HCEC 1CT (cell line): Measurements from ENCODE around the gene ORC3.

Experiments
- DNase-seq: peaks from one replicate; pipeline ENCODE4 v3.0.0-alpha.2; 2017

Gene ORC3

DNA sequence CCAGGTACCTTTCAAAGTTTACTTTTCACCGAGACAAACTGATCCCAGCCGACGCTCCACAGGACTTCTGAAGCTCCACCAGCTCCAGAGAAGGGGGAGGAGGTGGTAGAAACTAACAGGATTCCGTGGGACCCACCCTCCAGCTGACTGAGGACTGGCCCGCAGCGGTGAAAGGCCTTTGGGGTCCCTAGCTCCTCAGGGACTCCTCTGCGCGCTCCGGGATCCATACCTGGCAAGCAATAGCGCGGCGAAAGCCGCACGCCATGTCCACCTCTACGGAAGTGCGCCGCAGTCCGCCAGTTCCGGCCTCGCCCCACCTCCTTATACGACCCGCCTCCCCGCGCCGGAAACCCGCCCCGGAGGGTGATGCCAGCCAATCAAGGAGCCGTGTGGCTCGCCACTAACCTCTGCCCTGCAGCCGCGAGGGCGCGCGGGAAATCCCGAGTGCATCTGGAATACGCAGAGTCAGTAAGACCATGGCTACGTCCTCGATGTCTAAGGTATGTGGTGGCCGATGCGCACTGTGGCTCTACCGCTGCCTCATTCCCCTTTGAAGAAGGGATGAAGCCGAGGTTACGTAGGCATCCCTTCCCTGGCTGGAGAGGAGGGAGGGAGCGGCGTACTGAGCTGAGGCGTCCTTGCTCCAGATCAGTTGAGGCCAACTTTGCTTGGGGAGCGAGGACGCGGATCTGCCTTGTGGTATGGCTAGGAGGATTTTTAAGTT lies at the start of gene ORC3, which contains the start of gene RARS2:
TSS of gene ORC3 (plus strand) at position 443 of the 724 bp plus-strand sequence. CDS start at position 477, 34 bp downstream.
TSS of gene RARS2 (minus strand) at position 295 of the 724 bp plus-strand sequence. CDS start at position 265, 30 bp downstream.
- peak; percentile 95 for DNase-seq

DNA sequence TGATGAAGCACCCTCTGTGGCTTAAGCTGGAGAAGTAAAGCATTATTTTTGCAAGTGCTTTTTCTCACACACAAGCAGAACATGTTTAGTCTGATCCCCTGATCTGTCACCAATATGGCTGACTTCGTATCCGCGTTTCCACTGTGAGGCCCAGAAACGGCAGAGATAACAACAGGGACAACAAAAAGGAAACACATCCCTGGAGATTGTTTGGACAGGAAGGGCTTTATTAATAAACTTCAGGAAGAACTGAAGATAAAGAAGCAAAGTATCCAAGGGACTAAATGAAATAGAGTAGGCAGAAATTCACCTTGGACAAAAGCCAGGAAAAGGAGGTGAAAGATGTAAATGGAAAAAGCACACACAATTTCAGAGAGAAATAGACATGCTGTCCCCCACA lies 49.4 kb upstream of the ORC3 start:
- no peak for DNase-seq

DNA sequence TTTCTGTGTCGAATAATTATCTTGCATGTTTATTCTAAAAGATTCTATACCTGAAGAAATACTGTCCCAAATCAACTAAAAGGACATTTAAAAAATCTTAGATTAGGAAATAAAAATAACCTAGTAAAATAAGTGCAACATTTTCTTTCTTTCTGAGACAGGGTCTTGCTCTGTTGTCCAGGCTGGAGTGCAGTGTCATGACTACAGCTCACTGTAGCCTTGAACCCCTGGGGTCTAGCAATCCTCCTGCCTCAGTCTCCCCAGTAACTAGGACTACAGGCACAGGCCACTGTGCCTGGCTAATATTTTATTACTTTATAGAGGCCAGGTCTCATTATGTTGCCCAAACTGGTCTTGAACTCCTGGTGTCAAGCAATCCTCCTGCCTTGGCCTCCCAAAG lies 48.9 kb upstream of the ORC3 start:
- no peak for DNase-seq

DNA sequence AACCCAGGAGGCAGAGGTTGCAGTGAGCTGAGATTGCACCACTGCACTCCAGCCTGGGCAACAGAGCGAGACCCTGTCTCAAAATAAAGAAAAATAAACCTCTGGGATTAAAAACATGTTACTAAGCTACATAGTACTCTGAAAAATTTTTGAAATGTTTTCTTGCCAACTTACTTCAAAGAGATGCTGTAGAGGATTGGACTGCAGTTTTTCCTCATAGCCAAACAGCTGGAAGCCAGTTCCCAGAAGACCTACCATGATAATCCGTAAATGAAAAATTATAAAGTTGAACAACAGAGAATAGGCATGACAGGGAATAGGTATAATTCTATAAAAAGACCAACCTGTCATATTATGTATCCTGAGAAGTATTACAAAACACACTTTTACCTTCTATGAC lies 48.2 kb upstream of the ORC3 start:
- DNase-seq, result no peak

DNA sequence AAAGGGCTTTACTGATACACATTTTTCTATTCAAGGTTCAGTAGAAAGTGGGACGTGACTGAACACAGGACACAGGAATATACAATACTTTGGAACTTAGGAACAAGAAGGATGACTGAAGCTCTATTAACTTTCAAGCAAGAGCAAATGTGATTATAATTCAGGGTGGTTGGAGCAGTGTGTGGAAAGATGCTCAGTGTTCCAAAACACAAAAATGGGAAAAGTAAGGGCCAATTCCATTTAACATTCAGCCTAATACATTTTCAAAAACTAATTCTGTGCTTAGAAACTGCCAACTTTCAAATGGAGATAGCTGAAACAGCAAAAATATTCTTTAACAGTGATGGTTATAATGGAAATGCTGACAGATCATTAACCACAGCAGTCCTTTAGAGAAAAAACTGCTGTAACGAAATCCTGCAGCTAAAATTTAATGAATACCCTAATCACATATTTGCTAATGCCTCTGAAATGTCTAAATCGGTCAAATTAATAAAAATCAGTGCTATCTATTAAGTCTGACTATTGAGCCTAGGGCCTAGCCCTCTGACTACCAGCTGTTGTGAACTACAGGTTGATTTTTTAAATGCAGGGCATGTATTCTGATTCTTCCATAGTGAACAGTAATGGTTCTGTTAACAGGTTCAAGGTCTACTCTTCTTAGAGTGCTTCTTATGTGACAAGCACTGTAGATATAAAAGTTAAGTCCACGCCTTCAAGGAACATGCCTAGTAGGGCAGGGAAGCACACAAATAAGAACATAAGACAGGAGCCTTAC lies 46.0 kb upstream of the ORC3 start:
- DNase-seq, result no peak

DNA sequence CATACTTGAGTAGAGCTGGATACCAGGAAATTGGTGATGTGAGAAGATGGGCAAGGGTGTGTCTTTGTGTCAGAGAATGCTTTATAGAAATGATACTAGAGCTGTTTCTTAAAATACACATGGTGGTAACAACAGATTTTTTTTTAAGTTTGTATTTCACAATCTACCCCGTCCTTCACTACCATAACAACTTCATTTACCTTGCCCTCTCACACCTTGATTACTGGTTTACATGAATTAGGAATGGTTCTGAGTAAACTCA lies 45.5 kb upstream of the ORC3 start:
- no peak for DNase-seq

DNA sequence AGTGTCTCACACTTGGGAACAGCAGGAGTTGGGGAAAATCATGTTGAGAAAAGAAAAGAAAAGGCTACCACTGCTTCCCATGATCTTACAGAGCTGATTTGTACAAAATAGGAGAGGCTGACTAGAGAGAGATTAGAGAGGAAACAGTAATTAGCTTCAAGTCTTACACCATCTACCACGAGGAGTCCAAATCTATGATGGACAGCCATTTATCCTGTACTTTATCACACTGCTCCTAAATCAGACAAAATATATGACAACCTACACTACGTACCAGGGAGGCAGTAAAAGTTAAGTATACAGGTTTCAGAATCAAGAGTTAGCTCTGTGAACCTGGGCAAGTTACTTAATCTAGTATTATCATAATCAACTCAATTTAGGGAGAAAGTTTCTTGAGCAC lies 38.1 kb upstream of the ORC3 start:
- DNase-seq, result no peak

DNA sequence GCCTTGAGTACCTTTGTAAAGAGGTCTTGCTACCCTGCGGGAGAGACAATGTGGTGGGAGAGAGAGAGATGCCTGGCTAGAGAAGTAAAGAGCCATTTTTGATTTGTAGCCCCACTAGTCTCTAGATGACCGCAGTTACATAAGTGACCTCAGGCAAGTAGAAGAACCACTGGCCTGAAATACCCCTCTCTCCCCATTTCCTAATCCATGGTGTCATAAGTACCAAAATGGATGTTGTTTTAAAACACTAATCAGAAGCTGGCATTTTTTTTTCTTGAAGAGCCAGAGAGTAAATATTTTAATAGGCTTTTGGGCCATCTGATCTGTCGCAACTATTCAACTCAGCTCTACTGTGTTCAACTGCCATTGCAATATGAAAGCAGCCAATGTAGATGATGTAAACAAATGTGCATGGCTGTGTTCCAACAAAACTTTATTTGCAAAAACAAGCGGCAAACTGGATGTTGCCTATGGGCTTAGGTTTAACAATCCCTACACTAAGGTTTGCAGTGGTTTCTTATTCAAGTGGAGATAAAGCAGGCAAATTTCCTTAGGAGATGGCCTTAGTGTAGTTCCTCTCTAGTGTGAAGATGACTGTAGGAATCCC lies 36.7 kb upstream of the ORC3 start:
- DNase-seq, result no peak

DNA sequence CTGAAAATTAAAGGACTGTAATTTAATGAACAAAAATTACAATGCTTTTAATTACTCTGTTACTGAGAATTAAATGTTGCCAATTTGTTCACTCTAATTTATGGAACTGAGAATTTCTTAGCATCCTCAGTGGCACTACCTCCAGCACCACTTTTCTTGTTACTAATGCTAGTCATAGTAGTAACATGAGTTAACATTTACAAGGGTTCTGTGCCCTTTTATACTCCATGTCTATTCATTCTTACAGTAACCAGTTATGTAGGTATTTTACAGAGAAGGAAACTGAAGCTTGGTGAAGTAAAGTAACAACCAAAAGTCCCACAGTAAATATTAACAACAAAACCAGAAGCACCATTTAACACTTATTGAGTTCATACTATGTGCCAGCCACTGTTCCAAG lies 34.4 kb upstream of the ORC3 start:
- DNase-seq, result no peak

DNA sequence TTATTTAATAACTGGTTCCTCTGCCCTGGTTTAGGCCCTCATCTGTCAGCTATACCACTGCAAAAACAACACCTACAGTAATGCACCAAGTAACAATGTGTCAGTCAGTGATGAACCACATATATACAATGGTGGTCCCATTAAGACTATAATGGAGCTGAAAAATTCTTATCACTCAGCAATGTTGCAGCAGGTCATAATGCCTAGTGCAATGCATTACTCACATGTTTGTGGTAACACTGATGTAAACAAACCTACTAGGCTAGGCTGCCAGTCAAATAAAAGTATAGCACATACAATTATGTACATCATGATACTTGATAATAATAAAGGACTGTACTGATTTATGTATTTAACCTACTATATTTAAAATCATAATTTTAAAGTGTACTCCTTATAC lies 31.5 kb upstream of the ORC3 start:
- DNase-seq, result peak; percentile 24

DNA sequence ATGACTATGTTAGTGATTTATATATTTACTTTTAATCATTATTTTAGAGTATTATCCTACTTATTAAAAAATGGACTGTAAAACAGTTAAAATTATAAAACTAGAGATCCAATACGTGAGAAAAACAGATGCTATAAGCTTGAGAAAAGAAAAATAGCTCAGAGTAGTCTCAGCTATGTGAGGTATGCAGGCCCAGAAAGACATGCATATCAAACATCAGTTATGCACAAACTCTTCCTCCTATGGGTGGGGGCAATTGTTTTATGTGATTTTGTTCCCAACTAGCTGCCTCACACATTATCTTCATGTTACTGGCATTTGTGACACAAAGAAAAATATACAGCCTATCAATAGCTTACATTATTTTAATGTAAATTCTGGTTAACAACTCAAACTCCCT lies 28.9 kb upstream of the ORC3 start:
- DNase-seq, result no peak

DNA sequence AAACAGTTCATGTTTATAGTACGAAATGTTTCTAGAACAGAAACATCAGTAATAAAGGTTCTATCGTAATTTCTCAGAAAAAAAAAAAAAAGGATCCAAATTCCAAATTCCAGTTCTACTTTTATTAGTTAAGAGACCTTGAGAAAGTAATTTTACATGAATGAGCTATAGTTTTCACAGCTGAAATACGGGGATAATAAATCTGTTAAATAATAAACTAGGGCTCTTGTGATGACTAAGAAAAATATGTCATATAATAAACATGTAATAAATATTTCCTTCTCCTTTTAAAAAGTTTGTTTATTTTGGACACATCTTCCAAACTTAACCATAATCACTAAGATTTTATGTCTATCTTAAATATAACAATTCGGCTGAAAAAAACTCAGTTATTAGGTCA lies 17.9 kb upstream of the ORC3 start:
- DNase-seq, result peak; percentile 52

DNA sequence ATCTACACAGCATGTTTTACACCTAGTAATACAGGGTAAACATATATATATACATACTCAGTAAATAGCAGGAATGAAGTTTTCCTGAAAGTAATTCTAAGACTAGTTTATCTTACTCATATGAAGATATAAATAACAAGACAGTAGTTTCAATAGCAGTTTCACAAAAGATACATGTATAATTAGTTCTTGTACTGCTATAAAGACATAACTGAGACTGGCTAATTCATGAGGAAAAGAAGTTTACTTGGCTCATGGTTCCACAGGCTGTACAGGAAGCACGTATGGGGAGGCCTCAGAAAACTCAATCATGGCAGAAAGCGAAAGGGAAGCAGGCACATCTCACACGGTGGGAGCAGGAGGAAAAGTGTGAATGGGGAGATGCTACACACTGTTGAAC lies 17.1 kb upstream of the ORC3 start:
- no peak for DNase-seq

DNA sequence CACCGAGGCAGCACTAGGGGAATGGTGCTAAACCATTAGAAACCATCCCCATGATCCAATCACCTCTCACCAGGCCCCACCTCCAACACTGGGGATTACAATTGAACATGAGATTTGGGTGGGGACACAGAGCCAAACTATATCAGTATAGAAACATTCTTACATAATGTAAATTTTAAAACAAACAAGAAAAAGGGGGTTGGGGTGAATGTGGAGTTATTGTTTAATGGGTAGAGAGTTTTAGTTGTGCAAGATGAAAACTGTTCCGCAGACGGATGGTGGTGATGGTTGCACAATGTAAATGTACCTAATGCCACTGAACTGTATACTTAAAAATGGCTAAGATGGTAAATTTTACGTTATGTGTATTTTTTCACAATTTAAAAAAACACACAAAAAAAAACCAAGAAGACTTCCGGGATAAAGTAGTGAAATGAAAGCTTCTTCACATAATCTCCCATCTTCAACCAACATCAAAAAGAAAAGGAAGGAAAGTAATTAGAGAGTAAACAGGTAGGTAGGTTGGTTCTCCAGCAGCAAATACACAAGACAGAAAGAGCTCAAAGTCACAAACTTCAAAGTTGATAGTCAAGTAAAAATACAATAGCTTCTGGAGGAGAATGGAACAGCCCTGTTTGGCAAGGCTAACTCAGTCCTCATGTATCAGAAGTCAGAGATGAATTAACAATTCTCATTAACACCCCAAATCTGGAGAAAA lies 16.5 kb upstream of the ORC3 start:
- no peak for DNase-seq

DNA sequence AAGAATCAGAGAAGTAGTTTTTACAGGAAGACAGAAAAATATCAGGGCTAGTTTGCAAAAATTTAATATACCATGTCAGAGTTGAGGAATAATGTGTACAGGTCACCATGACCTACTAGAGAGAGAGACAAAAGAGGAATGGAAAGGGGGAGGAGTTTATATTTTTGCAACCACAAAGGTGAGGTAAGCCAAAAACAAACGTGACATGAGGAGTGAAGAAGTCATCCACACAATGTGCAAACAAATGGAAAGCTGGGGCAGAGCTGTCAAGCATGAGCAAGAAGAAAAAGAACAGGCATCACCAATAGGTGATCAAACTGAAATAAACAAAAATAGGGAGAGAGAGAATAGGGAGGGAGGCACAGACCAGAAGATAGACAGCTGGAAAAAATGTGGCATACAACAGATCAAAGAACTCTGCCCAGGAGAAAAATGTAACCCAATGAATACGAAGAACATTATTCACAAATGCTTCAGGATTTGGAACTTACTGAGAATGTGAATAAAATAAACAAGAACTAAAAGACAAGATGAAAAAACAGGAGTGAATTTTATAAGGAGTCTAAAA lies 15.6 kb upstream of the ORC3 start:
- no peak for DNase-seq

DNA sequence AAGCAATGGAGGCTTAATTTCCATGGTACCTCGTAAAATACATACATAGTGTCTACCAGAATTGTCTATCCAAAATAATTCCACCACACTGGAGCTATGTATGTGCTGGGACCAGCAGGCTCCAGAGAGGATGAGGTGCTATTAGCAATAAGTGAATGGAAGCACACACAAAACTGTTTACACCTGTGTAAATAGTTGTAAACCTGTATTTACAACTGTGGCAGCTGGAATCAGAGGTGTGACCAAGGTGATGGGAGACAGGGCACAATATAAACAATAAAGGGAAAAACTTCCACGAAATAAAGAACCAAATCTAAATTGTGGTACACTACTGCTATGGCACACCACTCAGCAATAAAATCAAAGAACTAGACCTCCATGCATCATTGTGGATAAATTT lies 14.5 kb upstream of the ORC3 start:
- no peak for DNase-seq

DNA sequence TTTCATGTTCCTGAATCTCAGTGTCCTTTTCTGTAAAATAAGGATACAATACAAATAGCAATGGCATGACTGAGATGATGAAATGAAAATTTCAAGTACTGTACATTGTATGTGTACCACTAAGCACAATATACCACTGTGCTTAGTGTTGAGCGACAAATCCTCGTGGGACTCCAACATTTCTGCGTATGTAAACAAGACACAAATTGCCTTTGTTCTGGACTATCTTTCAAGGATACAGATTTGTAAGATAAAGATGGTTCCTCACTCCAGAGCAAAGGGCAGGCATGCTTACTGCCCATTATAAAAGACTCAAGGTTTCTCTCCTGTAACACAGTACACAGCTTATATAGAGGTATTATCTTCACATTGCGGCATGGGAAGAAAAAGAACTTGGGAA lies 6.1 kb upstream of the ORC3 start:
- no peak for DNase-seq

DNA sequence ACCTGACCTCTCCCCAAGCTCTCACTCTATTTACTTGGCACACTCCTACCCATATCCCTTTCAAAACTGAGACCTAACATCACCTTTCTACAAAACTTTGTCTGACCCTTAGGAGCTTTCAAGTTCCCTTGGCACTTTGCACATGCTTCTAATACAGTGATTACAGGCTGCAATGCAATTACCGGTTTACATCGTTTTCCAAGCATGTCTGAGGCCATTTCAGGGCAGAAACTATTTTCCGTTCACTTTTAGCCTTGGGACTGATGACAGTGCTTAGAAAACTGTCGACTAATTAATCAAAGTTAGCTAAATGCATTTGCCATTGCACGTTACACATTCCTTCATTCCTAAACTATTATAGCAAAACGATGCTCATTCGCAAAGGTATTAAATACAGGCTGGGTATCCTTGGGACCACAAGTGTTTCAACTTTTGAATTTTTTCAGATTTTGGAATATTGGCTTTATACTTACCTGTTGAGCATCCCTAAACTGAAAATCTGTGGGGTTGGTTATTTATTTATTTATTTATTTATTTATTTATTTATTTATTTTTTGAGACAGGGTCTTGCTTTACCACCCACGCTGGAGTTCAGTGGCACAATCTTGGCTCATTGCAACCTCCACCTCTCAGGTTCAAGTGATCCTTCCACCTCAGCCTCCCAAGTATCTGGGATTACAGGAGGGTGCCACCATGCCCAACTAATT lies 3.4 kb upstream of the ORC3 start:
- DNase-seq, result no peak

DNA sequence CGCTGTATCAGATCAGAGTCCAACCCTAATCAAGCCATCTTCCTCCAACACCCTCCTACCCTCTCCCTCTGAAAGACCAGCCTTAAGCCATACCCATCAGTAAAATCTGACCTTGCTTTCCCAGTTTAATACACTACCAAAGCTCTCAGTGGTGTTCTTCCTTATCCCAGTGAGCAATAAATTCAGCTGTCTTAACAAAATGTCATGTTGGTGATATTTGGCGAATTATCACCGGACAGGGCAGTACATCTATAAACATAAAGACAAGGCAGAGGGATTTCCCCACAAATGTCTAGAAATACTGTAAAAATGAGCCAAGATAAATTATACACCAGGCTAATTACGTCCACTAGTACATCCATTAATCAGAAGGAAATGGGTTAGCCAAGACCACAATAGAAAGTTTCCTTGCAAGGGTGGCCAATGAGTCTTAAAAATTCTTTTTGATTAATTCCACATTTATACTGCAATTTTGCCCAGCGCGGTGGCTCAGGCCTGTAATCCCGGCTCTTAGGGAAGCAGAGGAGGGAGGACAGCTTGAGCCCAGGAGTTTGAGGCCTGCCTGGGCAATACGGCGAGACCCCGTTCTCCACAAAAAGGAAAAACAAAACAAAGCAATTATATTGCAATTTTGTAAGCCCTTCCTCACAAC lies 1.1 kb upstream of the ORC3 start:
- DNase-seq, result no peak

DNA sequence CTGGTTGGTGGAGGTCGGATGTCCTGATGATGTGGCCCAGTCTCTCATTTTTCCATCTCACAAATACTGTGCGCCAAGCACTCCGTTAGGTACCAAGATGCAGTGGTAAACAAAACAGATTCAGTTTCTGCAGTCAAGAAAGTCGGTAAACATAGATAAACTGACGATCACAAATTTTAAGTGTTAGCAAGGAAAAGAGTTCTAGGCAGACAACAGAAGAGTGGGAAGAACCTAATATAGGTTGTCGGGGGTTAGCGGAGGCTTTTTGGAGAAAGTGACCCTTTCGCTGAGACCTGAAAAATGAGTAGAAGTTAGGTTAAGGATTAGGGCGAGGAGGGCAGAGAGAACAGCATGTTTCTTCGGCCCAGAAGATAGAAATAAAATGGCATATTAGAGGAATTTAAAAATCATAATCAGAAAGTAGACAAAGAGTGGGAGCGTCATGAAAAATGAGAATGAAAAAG lies 514 bp downstream of the ORC3 start:
- DNase-seq, result no peak

DNA sequence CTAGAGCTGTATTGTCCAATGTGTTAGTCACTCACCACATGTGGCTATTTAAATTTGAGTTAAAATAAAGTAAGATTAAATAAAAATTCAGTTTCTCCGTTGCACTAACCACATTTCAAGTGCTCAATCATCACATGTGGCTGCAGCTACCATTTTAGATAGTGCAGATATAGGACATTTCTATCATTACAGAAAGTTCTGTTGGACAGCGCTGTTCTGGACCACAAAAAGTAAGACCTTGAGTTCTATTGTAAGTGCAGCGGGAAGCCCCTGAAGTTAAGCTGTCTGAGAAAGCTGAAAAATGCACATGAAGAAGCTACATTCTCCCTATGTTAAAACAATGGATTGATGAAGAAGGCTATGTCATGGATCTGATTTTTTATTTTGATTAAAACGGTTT lies 1.1 kb downstream of the ORC3 start:
- no peak for DNase-seq

DNA sequence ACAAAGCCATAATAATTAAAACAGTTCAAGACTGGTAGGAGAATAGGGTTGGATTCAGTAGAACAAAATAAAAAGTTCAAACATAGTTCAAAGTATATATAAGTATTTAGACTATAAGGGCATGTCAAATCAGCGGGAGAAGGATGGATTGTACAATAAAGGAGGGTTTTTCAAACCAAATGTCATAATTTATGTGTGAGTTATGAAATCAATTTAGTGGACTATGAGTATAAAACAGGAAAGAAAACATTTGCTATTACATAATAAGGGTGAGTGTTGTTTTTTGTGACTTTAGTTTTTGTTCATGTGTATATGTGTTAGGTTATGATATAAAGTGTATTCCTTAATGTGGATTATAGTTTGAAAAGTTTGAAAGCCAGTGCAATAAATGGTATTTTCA lies 10.6 kb downstream of the ORC3 start:
- no peak for DNase-seq
